ENCODE results near the gene NCS1.
"Not testable (repeated sequence)": the region's sequence is repeated elsewhere in the genome, so short reads cannot be mapped to it uniquely, and the experiment has no call there.

NCS1 gene

DNA sequence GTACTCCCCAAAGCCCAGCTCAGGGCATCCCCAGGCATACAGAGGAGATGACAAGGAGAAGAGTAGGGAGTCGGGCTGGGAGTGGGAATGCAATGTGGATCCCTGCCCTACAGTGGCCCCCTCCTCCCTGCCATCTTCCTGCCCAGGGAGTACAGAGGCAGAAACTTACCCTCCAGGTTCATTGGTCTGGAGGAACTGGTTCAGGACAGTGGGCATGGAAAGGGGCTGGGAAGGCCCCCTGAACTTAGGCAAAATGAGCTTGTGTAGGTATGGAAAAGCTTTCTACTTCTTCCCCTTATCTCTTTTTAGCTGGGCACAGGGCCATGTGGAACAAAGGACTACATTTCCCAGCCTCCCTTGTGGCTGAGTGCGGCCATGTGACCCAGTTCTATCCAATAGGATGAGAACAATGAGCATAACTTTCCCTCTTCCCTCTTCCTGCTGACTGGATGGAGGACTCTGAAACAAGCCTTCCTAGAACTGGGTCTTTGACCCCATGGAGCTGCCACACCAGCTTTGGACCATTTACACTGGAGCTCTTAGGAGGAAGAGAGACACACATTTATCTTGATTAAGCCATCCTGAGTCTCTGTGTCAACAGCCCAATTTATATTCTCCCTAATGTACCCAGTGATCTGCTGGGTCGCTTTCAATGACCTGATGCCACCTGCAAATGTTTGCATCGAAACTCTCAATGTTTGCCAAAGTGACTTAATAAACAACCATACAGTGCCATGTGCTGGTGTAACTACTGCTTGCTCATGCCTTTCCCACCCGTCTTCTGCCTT, 68.4 kb downstream of the NCS1 start:
- DNase-seq = peak; percentile 44 to 69

DNA sequence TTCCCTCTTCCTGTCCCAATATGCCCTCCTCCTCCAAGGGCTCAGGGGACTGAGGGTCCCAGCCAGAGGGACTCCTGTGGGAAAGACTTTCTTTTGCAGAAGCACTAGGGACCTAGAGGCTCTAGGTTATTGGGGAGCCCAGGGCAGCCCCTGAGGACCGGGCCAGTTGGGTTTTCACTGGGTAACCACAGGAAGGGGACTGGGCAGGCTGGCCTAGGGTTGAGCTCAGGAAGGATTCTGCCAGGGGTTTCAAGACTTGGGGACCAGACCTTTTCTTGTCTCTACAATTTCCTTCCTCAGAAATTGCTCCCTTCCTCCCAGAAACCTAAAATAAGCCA, 69.0 kb downstream of the NCS1 start:
- no peak for DNase-seq

DNA sequence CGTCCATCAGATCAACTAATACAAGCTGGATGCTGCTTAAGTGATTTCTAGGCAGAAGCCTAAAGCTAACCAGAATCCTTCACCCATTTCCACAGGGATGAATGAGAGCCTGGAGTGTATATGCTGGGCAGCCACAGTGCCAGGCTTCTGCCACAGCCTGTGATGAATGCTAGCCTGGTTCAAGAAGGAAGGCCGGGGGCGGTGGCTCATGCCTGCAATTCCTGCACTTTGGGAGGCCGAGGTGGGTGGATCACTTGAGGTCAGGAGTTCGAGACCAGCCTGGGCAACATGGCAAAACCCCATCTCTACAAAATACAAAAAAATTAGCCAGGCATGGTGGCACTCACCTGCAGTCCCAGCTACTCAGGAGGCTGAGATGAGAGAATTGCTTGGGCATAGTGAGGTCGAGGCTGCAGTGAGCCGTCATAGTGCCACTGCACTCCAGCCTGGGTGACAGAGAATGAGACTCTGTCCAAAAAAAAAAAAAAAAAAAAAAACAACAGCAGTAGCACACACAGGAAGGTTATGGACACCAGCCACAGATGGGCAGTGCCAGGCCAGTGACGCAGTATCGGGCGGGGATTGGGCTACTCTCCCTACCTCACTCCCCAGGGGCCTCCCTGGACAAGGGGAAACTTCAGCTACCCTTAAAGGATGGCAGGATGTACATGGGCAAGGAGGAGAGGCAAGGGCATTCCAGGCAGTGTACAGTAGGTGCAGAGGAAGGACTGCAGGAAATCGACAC, 70.2 kb downstream of the NCS1 start:
- no peak for DNase-seq

DNA sequence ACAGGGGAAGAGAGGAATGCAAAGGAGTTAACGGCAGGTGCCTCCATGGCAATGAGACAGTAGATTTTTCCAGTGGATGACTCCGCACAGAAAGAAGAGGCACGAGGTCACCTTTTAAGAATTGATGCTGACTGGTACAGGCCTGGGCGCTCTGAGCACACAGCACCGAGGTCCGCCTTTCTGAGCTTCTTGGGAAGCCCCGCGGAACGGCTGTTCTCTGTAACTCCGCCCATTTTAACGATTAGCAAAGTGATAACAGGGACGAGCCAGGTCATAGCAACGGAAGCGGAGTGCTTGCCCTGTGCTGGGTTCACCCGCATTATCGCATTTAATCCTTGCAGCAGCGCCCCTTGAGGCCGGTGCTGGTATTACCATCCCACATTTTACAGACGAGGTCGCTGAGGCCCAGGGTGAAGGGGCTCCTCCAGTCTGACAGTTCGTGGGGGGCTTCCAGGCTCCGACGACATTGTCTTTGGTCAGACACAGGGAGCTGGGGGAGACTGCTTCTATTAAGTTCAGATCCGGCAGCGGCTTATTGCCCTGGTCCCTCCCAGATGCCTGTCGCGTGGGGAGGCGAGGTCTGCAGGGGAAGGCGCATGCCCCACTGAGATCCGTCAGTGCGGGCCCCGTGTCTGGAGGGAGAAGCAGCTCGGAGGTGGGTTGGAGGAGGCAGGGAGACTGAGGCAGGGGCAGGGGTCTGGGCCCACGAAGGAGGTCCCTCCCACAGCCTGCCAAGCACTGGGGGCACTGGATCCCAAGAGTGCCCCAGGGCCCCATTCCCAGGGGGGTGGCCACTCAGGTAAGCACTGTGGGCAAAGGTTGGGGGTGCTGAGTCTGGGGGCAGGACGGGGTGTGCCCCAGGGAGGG, 71.0 kb downstream of the NCS1 start:
- peak; percentile 70 to 87 for DNase-seq

DNA sequence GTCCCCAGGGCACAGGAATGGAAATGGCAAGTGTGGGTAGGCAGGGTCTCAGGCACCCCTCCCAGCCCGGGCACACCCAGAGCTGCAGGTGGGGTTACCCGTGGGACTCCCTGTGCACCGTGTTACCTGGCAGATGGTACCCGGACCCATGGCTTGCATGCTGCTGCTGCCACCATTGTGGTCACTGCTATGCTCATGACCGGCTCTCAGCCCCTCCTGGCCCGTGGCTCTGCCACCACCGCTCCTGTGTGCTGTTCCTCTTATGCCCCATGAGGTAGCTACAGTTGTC, 71.6 kb downstream of the NCS1 start:
- no peak for DNase-seq

DNA sequence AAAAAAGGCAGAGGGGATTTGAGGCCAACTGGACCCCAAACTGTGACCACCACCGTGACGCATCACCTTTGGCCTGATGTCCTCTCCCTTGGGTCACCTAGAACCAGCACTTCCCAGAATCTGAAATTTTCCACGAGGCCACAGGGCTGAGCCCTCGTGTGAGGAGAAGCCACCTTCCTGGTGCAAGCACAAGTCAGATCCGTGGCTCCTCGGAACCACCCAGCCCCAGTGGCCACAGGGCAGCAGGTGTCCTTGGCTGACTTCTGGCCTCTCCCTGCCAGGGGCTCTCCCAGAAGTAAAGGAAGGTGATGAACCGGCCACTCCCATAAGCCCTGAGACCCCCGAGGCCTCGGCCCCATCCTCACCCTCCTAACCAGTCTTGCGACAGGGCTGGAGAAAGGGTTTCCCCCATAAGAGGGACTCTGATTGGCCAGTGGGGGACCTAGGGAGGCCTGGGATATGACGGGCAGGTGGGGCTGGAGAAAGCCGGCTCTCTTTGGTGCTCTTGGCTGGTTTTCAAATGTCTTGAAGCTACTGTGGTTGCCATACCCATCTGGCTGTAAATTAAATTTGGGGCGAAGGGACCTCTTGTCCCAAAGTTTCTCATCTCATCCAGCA, 72.5 kb downstream of the NCS1 start:
- no peak for DNase-seq

DNA sequence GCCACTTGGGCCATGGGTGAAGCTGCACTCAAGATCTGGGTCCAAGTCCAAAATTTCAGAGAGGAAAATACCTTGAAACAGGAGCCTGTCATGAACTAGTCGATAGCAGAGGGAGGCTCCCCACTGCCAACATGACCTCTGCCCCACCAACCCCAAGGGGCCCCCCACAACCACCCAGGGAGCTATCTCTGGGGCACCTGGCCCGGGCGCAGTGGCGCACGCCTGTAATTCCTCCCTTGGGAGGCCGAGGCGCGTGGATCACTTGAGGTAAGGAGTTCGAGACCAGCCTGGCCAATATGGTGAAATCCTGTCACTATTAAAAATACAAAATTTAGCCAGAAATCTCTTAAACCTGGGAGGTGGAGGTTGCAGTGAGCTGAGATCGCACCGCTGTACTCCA, 73.3 kb downstream of the NCS1 start:
- DNase-seq = no peak

DNA sequence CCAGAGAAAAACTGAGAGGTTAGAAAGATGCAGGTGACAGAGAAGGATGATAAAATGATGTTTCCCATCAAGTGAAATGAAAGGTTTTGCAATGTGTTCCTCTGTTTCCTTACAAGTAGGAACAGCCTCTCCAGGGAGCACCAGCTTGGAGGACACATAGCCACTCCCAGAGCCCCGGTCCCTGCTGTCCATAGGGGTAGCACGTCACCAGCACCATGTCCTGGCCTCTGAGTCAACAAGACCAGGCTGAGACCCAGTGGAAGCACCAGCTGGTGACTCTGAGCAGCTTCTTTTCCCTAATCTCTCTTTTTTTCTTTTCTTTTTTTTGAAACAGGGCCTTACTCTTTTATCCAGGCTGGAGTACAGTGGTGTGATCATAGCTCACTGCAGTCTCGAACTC, 73.9 kb downstream of the NCS1 start:
- no peak for DNase-seq

DNA sequence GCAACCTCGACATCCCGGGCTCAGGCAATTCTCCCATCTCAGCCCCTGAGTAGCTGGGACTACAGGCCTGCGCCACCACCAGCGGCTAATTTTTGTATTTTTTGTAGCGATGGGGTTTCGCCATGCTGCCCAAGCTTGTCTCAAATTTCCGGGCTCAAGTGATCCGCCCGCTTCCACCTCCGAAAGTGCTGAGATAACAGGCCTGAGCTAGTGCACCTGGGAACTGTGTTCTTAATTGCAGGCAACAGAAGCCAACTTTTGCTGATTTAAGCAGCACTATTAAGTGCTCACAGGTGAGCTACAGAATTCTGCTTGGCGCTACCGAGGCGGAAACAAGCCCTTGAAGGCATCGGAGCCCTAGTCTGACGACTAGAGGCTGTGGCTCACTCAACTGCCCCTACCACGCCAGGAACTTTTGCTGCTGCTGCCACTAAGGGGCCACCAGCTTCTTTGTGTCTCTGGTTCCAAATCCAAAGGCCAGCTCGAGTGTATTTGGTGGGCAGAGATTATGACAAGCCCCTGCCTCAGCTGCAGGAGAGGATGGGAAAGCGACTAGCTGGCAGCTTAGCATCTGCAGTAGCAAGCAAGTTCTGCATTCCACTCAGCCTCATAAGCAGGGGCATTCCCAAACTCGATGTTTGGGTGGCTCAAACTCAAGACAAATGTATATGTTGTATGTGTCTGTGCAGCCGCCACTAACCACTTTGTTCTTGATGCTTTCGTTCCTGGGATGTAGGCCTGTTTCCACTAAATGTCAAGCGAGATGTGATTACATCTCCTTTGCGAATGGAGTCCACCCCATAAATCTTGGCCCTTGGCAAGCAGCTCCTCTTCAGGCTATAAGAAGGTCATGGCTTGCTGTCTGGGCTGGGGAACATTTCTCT, 82.8 kb downstream of the NCS1 start:
- no peak for DNase-seq

DNA sequence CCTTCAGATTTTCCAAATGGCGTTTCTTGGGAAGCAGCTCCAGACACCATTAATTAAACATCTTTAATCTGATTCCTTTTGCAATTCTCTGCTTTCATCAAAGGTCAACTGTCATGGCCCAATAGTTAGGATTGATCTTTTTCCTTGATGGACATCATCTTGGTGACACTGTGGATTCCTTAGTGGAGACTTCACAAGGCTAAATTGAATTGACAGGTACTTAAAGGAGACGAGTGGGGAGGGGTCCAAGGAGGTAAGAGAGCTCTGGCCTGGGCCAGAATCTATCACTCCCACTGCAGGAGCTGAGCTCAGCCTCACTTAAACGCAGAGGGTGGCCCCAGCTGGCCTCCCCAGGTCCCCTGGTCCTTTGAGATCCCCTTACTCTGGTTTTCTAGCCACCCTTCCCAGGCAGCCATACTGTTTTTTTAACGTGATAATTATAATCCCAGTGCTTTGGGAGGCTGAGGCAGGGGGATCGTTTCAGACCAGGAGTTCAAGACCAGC, 83.5 kb downstream of the NCS1 start:
- no peak for DNase-seq

DNA sequence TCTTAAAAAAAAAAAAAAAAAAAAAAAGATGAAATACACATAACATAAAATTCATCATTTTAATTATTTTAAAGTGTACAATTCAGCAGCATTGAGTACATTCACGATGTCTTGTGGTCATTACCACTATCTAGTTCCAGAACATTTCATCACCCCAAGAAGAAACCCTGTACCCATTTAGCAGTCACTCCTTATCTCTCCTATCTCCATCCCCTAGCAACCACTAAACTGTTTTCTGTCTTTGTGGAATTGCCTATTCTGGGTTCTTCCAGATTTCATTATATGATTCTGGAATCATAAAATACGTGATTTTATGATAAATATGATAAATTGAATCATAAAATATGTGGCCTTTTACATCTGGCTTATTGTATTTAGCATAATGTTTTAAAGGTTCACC, 84.4 kb downstream of the NCS1 start:
- no peak for DNase-seq

DNA sequence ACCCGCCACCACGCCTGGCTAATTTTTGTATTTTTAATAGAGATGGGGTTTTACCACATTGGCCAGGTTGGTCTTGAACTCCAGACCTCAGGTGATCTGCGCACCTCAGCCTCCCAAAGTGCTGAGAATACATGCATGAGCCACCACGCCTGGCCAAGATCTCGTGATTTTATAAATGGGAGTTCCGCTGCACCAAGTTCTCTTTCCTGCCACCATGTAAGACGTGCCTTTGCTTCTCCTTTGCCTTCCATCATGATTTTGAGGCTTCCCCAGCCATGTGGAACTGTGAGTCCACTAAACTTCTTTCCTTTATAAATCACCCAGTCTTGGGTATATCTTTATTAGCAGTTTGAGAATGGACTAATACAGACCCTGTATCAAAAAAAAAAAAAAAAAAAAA, 85.9 kb downstream of the NCS1 start:
- DNase-seq = not testable (repeated sequence)

DNA sequence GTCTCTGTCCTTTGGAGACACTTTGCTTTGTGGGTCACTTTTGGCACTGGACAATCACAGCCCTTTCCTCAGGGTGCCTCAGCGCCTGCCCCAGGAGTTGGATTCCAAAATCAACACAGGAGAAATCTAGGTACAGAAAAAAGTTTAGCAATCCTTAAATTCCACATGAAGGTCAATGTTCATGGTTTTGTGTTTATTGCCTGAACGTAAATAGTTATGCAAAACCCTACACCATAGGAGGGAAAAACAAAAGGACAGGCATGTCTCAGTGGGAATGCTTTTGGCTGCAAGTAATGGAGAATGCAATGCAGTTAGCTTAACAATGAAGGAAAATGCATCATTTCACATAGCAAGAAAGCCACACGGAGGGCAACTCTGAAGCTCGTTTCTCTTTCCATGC, 86.8 kb downstream of the NCS1 start:
- DNase-seq = no peak

DNA sequence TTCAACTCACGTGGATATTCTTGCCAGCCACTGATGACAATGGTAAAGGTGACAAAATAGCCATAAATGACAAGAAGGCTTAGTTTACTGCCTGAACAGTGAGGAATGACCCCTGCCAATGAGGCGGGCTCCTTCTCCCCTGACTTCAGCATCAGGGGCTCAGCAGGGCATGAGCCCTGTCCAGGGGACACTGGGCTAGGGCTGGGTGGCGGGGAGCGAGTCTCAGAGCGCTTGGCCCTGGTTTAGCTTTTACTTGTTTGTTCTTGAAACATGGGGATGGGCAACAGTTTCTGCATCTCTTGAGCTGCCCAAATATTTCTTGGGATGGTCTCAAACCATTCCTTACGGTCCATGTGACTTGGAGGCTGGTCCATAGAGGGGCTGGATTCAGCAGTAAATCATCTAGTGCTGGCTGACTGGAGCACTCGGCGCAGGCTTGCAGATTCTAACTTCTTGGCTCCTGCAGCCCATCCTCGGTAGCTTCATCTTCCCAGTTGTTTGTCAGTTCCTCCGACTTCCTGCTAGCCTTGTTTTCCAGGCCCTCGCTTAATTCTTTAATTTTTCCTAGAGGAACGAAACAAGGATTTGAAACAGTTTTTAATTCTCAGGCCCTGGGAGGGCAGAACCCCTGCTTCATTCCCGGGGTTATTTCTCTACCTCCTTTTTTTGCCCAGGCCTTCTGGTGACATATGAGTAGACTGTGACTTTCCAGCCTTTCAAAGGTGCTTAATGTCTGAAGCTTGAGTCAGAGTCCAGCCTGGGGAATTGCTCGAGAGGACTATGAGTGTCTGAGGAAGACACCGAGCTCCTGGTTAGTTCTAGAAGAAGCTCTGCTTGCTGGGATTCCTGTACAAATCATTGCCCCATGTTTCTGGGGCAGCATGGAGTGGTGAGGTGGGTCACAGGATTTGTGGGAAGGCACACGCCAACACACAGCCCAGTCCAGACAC, 88.9 kb downstream of the NCS1 start:
- no peak for DNase-seq

DNA sequence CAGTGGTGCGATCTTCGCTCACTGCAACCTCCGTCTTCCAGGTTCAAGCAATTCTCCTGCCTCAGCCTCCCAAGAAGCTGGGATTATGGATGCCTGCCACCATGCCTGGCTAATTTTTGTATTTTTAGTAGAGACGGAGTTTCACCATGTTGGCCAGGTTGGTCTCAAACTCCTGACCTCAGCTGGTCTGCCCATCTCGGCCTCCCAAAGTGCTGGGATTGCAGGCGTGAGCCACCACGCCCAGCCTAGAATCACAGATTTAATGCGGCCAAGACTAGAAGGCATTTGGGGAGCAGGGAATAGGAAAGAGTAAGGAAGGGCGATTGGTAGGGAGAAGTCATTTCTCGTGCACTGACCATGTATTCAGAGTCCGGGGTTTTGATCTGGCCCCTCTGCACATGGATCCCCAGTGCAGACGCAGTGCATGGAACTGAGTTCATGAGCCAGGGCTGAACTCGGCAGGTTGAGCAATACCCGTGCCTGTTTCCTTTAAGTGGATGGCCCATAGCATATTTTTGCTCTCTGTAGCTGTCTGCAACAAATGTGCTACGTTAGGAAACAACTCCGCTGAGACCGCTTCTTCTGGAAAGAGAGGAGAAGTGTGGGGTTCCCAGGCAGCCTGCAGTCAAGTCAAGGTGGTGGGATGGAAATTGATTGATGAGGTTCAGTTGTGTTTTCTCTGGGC, 90.0 kb downstream of the NCS1 start:
- DNase-seq = no peak

DNA sequence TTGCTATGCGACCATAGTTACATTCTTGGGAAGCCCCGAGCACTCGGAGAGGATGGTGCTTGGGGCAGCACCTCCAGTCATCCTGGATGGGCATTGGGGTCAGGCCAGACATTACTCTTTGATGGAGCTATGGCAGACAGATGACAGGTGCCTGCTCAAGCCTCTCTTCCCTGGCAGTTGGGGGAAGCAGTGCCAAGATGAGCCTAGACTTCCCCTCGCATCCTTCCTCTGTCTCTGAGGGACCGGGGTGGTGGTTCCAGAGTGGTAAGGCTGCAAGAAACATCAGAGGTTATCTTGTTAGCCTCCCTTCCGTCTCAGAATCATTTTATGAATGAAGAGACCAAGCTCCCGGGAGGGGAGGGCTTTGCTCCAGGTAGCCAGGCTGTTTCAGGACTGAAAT, 90.6 kb downstream of the NCS1 start:
- DNase-seq = no peak

DNA sequence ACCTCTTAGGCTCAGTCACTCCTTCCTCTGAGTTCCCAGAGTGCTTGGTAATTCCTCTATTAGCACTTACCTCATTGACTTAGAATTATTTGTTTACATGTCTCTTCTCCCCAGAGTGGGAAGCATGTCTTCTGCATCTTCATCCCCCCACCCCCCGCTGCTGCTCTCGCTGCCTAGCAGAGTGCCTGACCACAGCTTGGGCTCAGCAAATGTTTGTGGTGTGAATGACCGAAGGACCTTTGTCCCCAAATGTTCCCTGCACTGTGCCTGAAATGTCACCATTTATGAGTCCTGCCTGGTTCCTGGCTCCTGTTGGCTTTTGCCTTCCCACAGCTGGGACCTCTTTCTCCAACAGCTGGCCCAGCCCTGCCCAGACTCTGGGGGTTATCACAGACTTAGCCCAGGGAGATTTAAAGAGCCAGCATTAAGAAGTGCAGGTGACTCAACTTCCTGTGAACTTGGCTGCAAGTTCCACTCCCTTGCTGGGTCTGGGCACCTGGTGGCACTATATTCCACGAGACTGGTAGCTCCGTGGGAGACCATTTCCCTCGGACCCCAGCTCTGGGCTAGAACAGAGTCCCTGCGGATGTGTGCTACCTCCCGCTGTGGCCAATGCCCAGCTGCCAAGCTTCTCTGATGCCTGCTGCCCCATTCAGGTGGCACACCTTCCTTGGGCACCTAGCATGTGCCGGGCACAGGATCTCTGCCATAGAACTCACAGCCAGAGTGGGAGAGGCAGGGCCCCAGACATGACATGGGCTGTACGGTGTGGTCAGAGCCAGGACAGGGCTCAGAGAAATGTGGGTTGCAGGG, 91.6 kb downstream of the NCS1 start:
- DNase-seq = no peak

DNA sequence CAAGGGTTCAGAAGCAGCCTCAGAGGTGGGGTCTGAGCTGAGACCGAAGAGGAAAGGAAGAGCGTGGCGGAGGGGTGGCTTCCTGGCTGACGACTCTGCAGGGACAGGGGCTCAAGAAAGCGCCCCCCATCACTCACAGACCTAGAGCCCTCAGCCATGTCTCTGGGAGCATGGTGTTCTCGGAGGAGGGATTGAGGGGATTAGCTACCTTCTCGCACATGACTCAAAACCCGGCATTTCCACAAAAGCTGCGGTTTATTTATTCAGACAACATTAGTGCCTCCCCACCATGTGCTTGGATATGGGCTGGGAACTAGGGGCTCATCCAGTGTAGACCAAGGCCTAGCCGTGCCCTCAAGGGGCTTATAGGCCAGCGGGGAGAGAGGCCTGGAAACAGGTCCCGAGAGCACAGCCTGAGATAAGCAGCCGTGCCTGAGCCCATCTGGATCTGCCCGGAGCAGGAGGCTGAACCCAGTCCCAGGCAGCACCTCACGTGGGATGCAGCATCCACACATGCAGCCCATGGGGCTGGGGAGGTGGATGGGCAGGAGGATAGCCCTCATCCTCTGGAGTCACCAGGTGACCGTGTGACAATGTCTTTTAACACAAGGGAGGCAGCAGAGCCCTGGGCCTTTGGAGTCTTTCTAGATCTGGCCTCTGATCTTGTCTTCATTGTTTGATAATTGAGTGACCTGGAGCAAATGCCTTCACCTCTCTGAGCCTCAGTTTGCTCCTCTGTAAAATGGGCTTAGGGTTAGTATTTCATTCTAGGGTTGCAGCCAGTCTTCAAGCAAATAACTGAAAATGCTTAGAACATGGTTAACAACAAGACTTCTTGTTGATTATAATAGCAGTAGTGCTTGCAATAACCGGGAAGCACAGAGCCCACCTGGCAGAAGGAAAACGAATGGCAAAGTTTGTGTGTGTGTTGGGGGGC, 92.5 kb downstream of the NCS1 start:
- no peak for DNase-seq
